ENCODE data around the gene MYOG.

The MYOG gene

DNA sequence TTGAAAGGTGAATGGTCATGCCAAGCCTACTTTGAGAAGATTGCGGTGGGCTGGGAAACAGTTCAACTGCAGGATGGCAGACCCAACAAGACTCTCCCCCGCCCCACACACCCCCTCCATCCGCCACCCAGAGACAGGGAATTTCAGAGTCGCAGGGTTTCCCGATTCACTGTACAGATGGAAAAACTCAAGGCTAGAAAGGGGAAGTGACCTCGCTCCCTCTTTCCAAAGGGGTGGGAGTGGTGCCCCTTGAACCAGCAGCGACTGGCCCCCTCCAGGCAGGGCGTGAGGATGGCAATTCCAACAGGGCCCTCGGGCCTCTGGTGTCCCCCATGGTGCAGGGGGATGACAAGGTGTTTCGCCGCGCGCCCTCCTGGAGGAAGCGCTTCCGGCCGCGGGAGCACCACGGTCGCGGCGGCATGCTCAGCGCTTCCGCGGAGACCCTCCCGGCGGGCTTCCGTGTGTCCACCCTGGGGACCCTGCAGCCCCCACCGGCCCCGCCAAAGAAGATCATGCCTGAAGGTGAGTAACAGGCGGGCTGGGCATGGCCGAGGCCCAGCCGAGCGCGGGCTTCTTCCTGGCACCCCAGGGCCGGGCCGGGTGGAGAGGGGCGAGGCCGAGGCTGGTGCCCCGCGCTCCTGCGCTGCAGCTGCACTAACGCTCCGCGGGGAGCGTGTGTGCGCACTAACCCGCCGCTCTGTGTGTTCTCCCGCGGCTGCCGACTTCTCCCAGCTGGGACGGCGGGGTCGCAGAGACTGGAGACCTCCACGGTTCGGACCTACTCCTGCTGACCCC is 10.4 kb downstream of the MYOG start:
- DNase-seq (ENCODE audit: low read depth): no peak
- peaks cover 42% of the 10 kb centered on the region for H3K27me3 ChIP-seq (replicated peaks; ENCODE audit: control insufficient read depth, insufficient read depth, low read length)

DNA sequence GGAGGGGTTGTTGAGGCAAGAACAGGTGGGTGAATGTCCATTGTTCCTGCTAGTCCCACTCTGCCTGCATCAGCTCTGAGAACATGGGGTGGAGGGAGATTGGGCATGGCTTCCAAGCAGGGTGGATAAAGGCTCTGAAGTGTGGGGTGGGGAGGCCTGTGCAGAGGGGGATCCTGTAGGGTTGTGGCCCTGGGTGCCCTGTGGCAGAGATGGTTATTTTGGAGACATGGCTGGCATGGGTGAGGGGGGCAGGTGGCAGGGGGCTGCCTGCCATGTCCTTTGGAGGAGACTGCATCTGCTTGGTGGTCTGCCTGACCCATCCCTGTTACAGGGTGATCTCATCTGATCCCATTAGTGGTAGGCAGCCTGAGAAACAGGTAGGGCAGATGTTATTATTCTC is 11.2 kb downstream of the MYOG start:
- Histone ChIP-seq H3K9ac (ENCODE audit: low read length) (no peak overlapping the region), H3K9me3 (ENCODE audit: control insufficient read depth, low read length) (no peaks in the 10 kb centered on the region), H3K27me3 (replicated peaks; ENCODE audit: control insufficient read depth, insufficient read depth, low read length) (peaks cover 42% of the 10 kb centered on the region), H3K36me3 (ENCODE audit: control insufficient read depth, insufficient read depth, low read length, severe bottlenecking) (no peaks in the 10 kb centered on the region), H3K4me3 (ENCODE audit: low read length) (no peak overlapping the region), H3K4me1 (ENCODE audit: control insufficient read depth, insufficient read depth, low read length) (peaks cover 4% of the 10 kb centered on the region)
- DNase-seq (ENCODE audit: low read depth): no peak

More for the DNA sequence above, 10.4 kb downstream of the MYOG start:
- H3K9ac ChIP-seq (ENCODE audit: low read length): no peak overlapping the region
- H3K4me1 ChIP-seq (ENCODE audit: control insufficient read depth, insufficient read depth, low read length): no peaks in the 10 kb centered on the region
- no peak overlapping the region for H3K4me3 ChIP-seq (ENCODE audit: low read length)
- no peaks in the 10 kb centered on the region for H3K9me3 ChIP-seq (ENCODE audit: control insufficient read depth, low read length)
- no peaks in the 10 kb centered on the region for H3K36me3 ChIP-seq (ENCODE audit: control insufficient read depth, insufficient read depth, low read length, severe bottlenecking)

- peaks cover 36% of the 10 kb centered on the region for H3K27me3 ChIP-seq (replicated peaks; ENCODE audit: control insufficient read depth, insufficient read depth, low read length)
- H3K4me1 ChIP-seq (ENCODE audit: control insufficient read depth, insufficient read depth, low read length): peaks cover 14% of the 10 kb centered on the region
- DNase-seq (ENCODE audit: low read depth): no peak
- no peak overlapping the region for H3K9ac ChIP-seq (ENCODE audit: low read length)
- no peak overlapping the region for H3K4me3 ChIP-seq (ENCODE audit: low read length)
- H3K36me3 ChIP-seq (ENCODE audit: control insufficient read depth, insufficient read depth, low read length, severe bottlenecking): no peaks in the 10 kb centered on the region
- H3K9me3 ChIP-seq (ENCODE audit: control insufficient read depth, low read length): no peaks in the 10 kb centered on the region
Observed at GRCh38 chr1:203073469-203073868, 12.3 kb downstream of the MYOG start.

DNA sequence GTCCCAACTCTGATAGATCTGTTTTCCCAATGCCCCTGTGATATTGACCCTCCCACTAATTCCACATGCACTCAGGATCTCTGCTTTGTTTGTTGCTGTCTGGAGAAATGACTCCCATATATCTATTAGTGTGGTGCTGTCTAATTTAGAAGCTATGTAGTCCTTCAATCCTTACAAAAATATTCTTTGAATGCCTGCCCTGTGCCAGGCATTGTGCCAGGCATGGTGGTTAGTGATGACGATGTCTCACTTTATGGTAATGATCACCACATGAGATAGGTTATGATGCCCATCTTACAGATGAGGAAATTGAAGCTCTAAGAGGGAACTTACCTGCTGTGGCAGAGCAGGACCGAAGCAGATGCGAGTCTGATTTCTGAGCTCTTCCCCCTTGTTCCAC is 12.9 kb downstream of the MYOG start:
- no peak overlapping the region for H3K4me3 ChIP-seq (ENCODE audit: low read length)
- no peak overlapping the region for H3K9ac ChIP-seq (ENCODE audit: low read length)
- H3K9me3 ChIP-seq (ENCODE audit: control insufficient read depth, low read length): no peaks in the 10 kb centered on the region
- peaks cover 36% of the 10 kb centered on the region for H3K27me3 ChIP-seq (replicated peaks; ENCODE audit: control insufficient read depth, insufficient read depth, low read length)
- no peaks in the 10 kb centered on the region for H3K36me3 ChIP-seq (ENCODE audit: control insufficient read depth, insufficient read depth, low read length, severe bottlenecking)
- no peak for DNase-seq (ENCODE audit: low read depth)
- peaks cover 16% of the 10 kb centered on the region for H3K4me1 ChIP-seq (ENCODE audit: control insufficient read depth, insufficient read depth, low read length)

- H3K36me3 ChIP-seq (ENCODE audit: control insufficient read depth, insufficient read depth, low read length, severe bottlenecking): no peaks in the 10 kb centered on the region
Observed at GRCh38 chr1:203072002-203072602, 13.7 kb downstream of the MYOG start.

DNA sequence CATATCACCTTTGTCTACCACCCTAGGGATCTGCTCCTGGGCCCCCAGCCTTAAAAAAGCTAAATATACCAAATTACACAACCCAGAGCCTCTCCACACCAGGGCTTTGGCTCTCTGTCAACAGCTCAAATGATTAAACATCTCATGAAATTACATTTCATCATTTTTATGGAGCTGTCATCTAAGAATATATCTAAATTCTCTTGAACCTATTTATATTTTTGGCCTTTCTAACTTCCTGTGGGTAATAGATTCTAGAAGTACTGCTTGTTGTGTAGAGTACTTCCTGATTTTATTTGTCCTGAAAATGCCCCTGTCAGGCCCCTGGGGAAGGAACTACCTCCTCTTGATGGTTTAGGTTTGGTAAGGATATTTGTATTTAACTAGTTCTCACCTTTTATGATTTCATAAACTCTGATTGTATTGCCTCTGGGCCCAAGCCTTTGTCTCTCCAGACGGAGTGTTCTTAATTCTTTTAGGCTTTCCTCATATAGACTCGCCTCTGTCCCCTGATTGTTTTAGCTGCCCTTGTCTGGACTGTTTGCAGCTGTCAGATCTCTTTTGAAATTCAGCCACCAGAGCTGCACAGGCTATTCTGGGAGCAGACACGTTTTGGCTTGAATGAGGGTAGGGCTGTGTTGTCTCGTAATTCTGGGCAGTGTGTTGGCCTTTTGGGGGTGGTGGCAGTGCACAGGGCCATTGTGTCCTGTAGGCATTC is 16.6 kb downstream of the MYOG start:
- Histone ChIP-seq H3K36me3 (ENCODE audit: control insufficient read depth, insufficient read depth, low read length, severe bottlenecking) (no peaks in the 10 kb centered on the region), H3K4me1 (ENCODE audit: control insufficient read depth, insufficient read depth, low read length) (peaks cover 16% of the 10 kb centered on the region), H3K27me3 (replicated peaks; ENCODE audit: control insufficient read depth, insufficient read depth, low read length) (peaks cover 17% of the 10 kb centered on the region), H3K9me3 (ENCODE audit: control insufficient read depth, low read length) (no peaks in the 10 kb centered on the region), H3K4me3 (ENCODE audit: low read length) (no peak overlapping the region), H3K9ac (ENCODE audit: low read length) (no peak overlapping the region)
- DNase-seq (ENCODE audit: low read depth): peak; percentile 69

More at GRCh38 chr1:203072002-203072602, 13.7 kb downstream of the MYOG start:
- DNase-seq (ENCODE audit: low read depth): no peak
- Histone ChIP-seq H3K4me1 (ENCODE audit: control insufficient read depth, insufficient read depth, low read length) (peaks cover 16% of the 10 kb centered on the region), H3K4me3 (ENCODE audit: low read length) (no peak overlapping the region), H3K27me3 (replicated peaks; ENCODE audit: control insufficient read depth, insufficient read depth, low read length) (peaks cover 29% of the 10 kb centered on the region), H3K9ac (ENCODE audit: low read length) (no peak overlapping the region), H3K9me3 (ENCODE audit: control insufficient read depth, low read length) (no peaks in the 10 kb centered on the region)

- no peak for DNase-seq (ENCODE audit: low read depth)
- no peak overlapping the region for H3K9ac ChIP-seq (ENCODE audit: low read length)
- H3K36me3 ChIP-seq (ENCODE audit: control insufficient read depth, insufficient read depth, low read length, severe bottlenecking): no peaks in the 10 kb centered on the region
- no peaks in the 10 kb centered on the region for H3K9me3 ChIP-seq (ENCODE audit: control insufficient read depth, low read length)
- H3K4me1 ChIP-seq (ENCODE audit: control insufficient read depth, insufficient read depth, low read length): peaks cover 16% of the 10 kb centered on the region
- no peak overlapping the region for H3K4me3 ChIP-seq (ENCODE audit: low read length)
- H3K27me3 ChIP-seq (replicated peaks; ENCODE audit: control insufficient read depth, insufficient read depth, low read length): peaks cover 3% of the 10 kb centered on the region
Observed at GRCh38 chr1:203066965-203067364, 18.8 kb downstream of the MYOG start.

DNA sequence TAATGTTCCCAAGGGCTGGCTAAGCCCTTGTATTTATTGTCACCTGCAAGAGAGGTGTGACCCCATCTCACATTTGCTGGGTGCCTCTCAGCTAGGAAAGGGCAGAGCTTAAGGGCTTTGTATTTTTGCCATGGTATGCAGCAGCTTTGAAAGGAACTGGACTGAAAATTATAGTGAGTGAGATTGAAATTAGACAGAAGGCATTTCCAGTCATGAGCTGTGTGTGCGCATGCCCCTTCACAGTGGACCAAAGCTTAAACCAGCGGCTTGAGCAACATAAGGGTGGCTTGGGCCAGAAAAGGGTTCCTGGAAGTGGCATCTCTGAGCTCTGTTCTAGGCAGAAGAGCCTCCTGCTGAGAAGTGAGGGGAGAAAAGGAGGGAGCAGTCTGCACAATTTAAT is 19.8 kb downstream of the MYOG start:
- no peaks in the 10 kb centered on the region for H3K36me3 ChIP-seq (ENCODE audit: control insufficient read depth, insufficient read depth, low read length, severe bottlenecking)
- no peak for DNase-seq (ENCODE audit: low read depth)

GRCh38 chr1:203065191-203065590 is 20.6 kb downstream of the MYOG start:
- Histone ChIP-seq H3K4me3 (ENCODE audit: low read length) (no peak overlapping the region), H3K27me3 (replicated peaks; ENCODE audit: control insufficient read depth, insufficient read depth, low read length) (peaks cover 3% of the 10 kb centered on the region), H3K36me3 (ENCODE audit: control insufficient read depth, insufficient read depth, low read length, severe bottlenecking) (no peaks in the 10 kb centered on the region), H3K9ac (ENCODE audit: low read length) (no peak overlapping the region), H3K9me3 (ENCODE audit: control insufficient read depth, low read length) (no peaks in the 10 kb centered on the region), H3K4me1 (ENCODE audit: control insufficient read depth, insufficient read depth, low read length) (peaks cover 16% of the 10 kb centered on the region)
- DNase-seq (ENCODE audit: low read depth): no peak

More for the DNA sequence above, 19.8 kb downstream of the MYOG start:
- Histone ChIP-seq H3K4me3 (ENCODE audit: low read length) (no peak overlapping the region), H3K9me3 (ENCODE audit: control insufficient read depth, low read length) (no peaks in the 10 kb centered on the region), H3K9ac (ENCODE audit: low read length) (no peak overlapping the region), H3K27me3 (replicated peaks; ENCODE audit: control insufficient read depth, insufficient read depth, low read length) (peaks cover 3% of the 10 kb centered on the region), H3K4me1 (ENCODE audit: control insufficient read depth, insufficient read depth, low read length) (peaks cover 16% of the 10 kb centered on the region)

GRCh38 chr1:203063287-203063686 is 22.5 kb downstream of the MYOG start:
- no peak for DNase-seq (ENCODE audit: low read depth)
- no peak overlapping the region for H3K4me3 ChIP-seq (ENCODE audit: low read length)
- no peak overlapping the region for H3K9ac ChIP-seq (ENCODE audit: low read length)
- peaks cover 9% of the 10 kb centered on the region for H3K27me3 ChIP-seq (replicated peaks; ENCODE audit: control insufficient read depth, insufficient read depth, low read length)
- H3K9me3 ChIP-seq (ENCODE audit: control insufficient read depth, low read length): no peaks in the 10 kb centered on the region
- no peaks in the 10 kb centered on the region for H3K36me3 ChIP-seq (ENCODE audit: control insufficient read depth, insufficient read depth, low read length, severe bottlenecking)
- H3K4me1 ChIP-seq (ENCODE audit: control insufficient read depth, insufficient read depth, low read length): peaks cover under 1% of the 10 kb centered on the region

- Histone ChIP-seq H3K9ac (ENCODE audit: low read length) (no peak overlapping the region), H3K36me3 (ENCODE audit: control insufficient read depth, insufficient read depth, low read length, severe bottlenecking) (no peaks in the 10 kb centered on the region), H3K4me3 (ENCODE audit: low read length) (no peak overlapping the region), H3K9me3 (ENCODE audit: control insufficient read depth, low read length) (no peaks in the 10 kb centered on the region), H3K27me3 (replicated peaks; ENCODE audit: control insufficient read depth, insufficient read depth, low read length) (peaks cover 12% of the 10 kb centered on the region), H3K4me1 (ENCODE audit: control insufficient read depth, insufficient read depth, low read length) (peaks cover 3% of the 10 kb centered on the region)
- DNase-seq (ENCODE audit: low read depth): no peak
Observed at GRCh38 chr1:203060115-203060514, 25.7 kb downstream of the MYOG start.
